ENCODE results near the gene SMIM35.

- no peak for TF ChIP-seq FOSL2 (IDR thresholded peaks at IDR 0.05; ENCODE audit: borderline replicate concordance, low read depth)
- no peak for TF ChIP-seq CTCF (IDR thresholded peaks at IDR 0.05)
- no peak for TF ChIP-seq EP300 (IDR thresholded peaks at IDR 0.05; ENCODE audit: borderline replicate concordance in 1 of 2, low read depth in 1 of 2, low read length in 1 of 2)
- TF ChIP-seq TAF1 (IDR thresholded peaks at IDR 0.05; ENCODE audit: borderline replicate concordance, low read depth, low read length) = no peak
- TF ChIP-seq YY1 (IDR thresholded peaks at IDR 0.05; ENCODE audit: low read depth) = no peak
- TF ChIP-seq JUND (IDR thresholded peaks at IDR 0.05) = no peak
- no peak for TF ChIP-seq MEF2A (IDR thresholded peaks at IDR 0.05; ENCODE audit: borderline replicate concordance, low read depth)
- no peak for TF ChIP-seq FOXM1 (IDR thresholded peaks at IDR 0.05; ENCODE audit: low read depth)
- TF ChIP-seq USF1 (IDR thresholded peaks at IDR 0.05; ENCODE audit: borderline replicate concordance, low read depth) = no peak
- no peak for TF ChIP-seq USF2 (IDR thresholded peaks at IDR 0.05; ENCODE audit: borderline replicate concordance, low read depth, low read length)
- no peak for TF ChIP-seq REST (IDR thresholded peaks at IDR 0.05; ENCODE audit: low read depth, low read length)
- TF ChIP-seq PBX3 (IDR thresholded peaks at IDR 0.05) = no peak
- no peak for TF ChIP-seq POLR2AphosphoS5 (IDR thresholded peaks at IDR 0.05; ENCODE audit: low read depth, low read length)
- no peak for TF ChIP-seq GABPA (IDR thresholded peaks at IDR 0.05; ENCODE audit: low read depth)
These were observed 59.1 kb downstream of the SMIM35 start for GRCh38 chr11:118027694-118028093.

Data from SK-N-SH (cell line).